B cell (primary cell): Measurements from ENCODE around the gene CXorf65. TPM values are rescaled to one million over a fixed set of nuclear protein-coding genes. Genes with fewer than 3 reads are reported as not detected.

ENCODE experiments used
- ATAC-seq: fragments of 200-7000 bp; cut with Tn5 transposase; one replicate; pipeline ENCODE4 v1.10.0; 2021; ENCODE audit warnings: low read depth, mild to moderate bottlenecking, moderate number of reproducible peaks, moderate library complexity
- CTCF ChIA-PET: fragments of 350-600 bp; sonication (Branson Sonifier 250); formaldehyde crosslinking; loops from one replicate; lab custom pipeline; 2021; ENCODE audit warnings: antibody characterized with exemption, inconsistent platforms; lab: Charles Lee
- POLR2A ChIA-PET: fragments of 350-600 bp; sonication (Branson Sonifier 250); formaldehyde crosslinking; loops from one replicate; lab custom pipeline; 2021; ENCODE audit warnings: antibody characterized with exemption; lab: Charles Lee
- DNase-seq: peaks from one replicate; pipeline ENCODE4 v3.0.0; 2013
- H2AFZ ChIP-seq: 2 replicates; pipeline ENCODE4 v1.6.1; 2012; ENCODE audit warnings: mild to moderate bottlenecking, low read depth, low read length; ENCODE audit not compliant: insufficient read depth, poor library complexity, severe bottlenecking
- H3K27ac ChIP-seq, 2 donors: 1 replicate in 1 of 2; 2 replicates in 1 of 2; pipeline ENCODE4 v1.5.1; 2012 to 2013; ENCODE audit warnings: low read length in 2 of 2, mild to moderate bottlenecking in 2 of 2, moderate library complexity in 1 of 2
- H3K27me3 ChIP-seq, 4 experiments: fragments of 200-600 bp in 1 of 4; sonication (generic) in 1 of 4; replicated peaks in 1 of 4; 1 replicate in 2 of 4; 2 replicates in 2 of 4; pipeline versions ENCODE4 v1.6.1 to v1.7.0; 2013 to 2016; ENCODE audit warnings: low read length in 3 of 4, mild to moderate bottlenecking in 2 of 4, mixed read lengths in 1 of 4, moderate library complexity in 1 of 4; ENCODE audit not compliant: insufficient read depth in 4 of 4, control insufficient read depth in 3 of 4; ENCODE audit errors: control extremely low read depth in 1 of 4
- H3K36me3 ChIP-seq, 2 experiments: replicated peaks in 1 of 2; 1 replicate in 1 of 2; 2 replicates in 1 of 2; pipeline versions ENCODE4 v1.6.1 to v1.7.1; 2013; ENCODE audit warnings: low read length in 1 of 2; ENCODE audit not compliant: insufficient read depth in 2 of 2, control insufficient read depth in 1 of 2; ENCODE audit errors: control extremely low read depth in 1 of 2, extremely low read depth in 1 of 2
- H3K4me1 ChIP-seq, 2 donors: fragments of 200-600 bp in 1 of 2; sonication (generic) in 1 of 2; 1 replicate in 1 of 2; 2 replicates in 1 of 2; pipeline versions ENCODE4 v1.5.1 to v1.6.1; 2013 to 2017; ENCODE audit warnings: low read length in 2 of 2; ENCODE audit not compliant: control insufficient read depth in 2 of 2, insufficient read depth in 2 of 2
- H3K4me2 ChIP-seq: replicated peaks from 2 replicates; pipeline ENCODE3; 2012; ENCODE audit warnings: mild to moderate bottlenecking, low read depth, low read length; ENCODE audit not compliant: poor library complexity, severe bottlenecking
- H3K4me3 ChIP-seq, 5 experiments: fragments of 200-600 bp in 1 of 5; sonication (generic) in 1 of 5; 1 replicate in 3 of 5; 2 replicates in 2 of 5; pipeline versions ENCODE4 v1.5.1 to v1.7.0; 2011 to 2016; ENCODE audit warnings: low read length in 4 of 5, mild to moderate bottlenecking in 4 of 5, low read depth in 2 of 5, control low read depth in 1 of 5, moderate library complexity in 1 of 5; ENCODE audit not compliant: insufficient read depth in 1 of 5; ENCODE audit errors: control extremely low read depth in 1 of 5, extremely low read depth in 1 of 5
- H3K79me2 ChIP-seq: fragments of 200-600 bp; sonication (generic); one replicate; pipeline ENCODE4 v1.6.0; 2016; ENCODE audit warnings: low read length; ENCODE audit not compliant: control insufficient read depth, insufficient read depth
- H3K9ac ChIP-seq: fragments of 200-600 bp; sonication (generic); 2 replicates; pipeline ENCODE4 v1.6.1; 2017; ENCODE audit warnings: mild to moderate bottlenecking, low read length, moderate library complexity
- H3K9me3 ChIP-seq, 3 donors: one replicate each; pipeline versions ENCODE4 v1.6.1 to v1.7.1; 2013; ENCODE audit warnings: low read length in 2 of 3; ENCODE audit not compliant: control insufficient read depth in 2 of 3, insufficient read depth in 1 of 3; ENCODE audit errors: control extremely low read depth in 1 of 3
- H4K20me1 ChIP-seq: 2 replicates; pipeline ENCODE4 v1.6.0; 2012; ENCODE audit warnings: mild to moderate bottlenecking, low read length; ENCODE audit not compliant: insufficient read depth, control insufficient read depth, poor library complexity, severe bottlenecking
- H3K27ac Mint-ChIP-seq: one replicate; pipeline ENCODE4 v1.8.0; 2021; ENCODE audit warnings: mixed read lengths
- H3K27me3 Mint-ChIP-seq: one replicate; pipeline ENCODE4 v1.8.0; 2021; ENCODE audit warnings: mixed read lengths
- H3K4me1 Mint-ChIP-seq: one replicate; pipeline ENCODE4 v1.8.0; 2021; ENCODE audit warnings: mixed read lengths
- H3K4me3 Mint-ChIP-seq: one replicate; pipeline ENCODE4 v1.8.0; 2021; ENCODE audit warnings: mixed read lengths
- H3K9me3 Mint-ChIP-seq: one replicate; pipeline ENCODE4 v1.8.0; 2022; ENCODE audit warnings: mixed read lengths; ENCODE audit not compliant: insufficient read depth
- EZH2 ChIP-seq: IDR thresholded peaks from 2 replicates; pipeline ENCODE4 v1.6.1; 2012; ENCODE audit warnings: borderline replicate concordance, low read depth, mild to moderate bottlenecking, moderate library complexity, low read length; ENCODE audit not compliant: insufficient read depth, poor library complexity, severe bottlenecking
- WGBS: methylation state at CpG from one replicate; pipeline ENCODE4 v1.1.5; 2013; ENCODE audit warnings: missing lambda C conversion rate; ENCODE audit not compliant: insufficient coverage; 5-methylcytosine and 5-hydroxymethylcytosine counted together
- intact Hi-C: fragments of 100-400 bp; cut with micrococcal nuclease; formaldehyde crosslinking; loops from one replicate; pipeline ENCODE4 v1.10.0; 2022
- polyA plus RNA-seq: library from polyadenylated mRNA; depleted of rRNA; stranded (reverse); fragments of >200 nt; gene quantifications from 2 replicates; pipeline ENCODE4 v1.2.3, GENCODE V29; 2012
- total RNA-seq, 2 donors: library from RNA; stranded (reverse); fragments of 120-200 nt in 1 of 2; gene quantifications; 1 replicate in 1 of 2; 2 replicates in 1 of 2; pipeline versions ENCODE4 v1.2.3 to v1.2.4, GENCODE V29; 2013 to 2022
- TF ChIP-seq, protein P1 (sequence below): fragments of 200-600 bp; IDR thresholded peaks from one replicate; pipeline ENCODE4 v1.8.0; 2022; ENCODE audit warnings: antibody characterized with exemption, mild to moderate bottlenecking

Gene CXorf65
- total and polyA plus RNA-seq, 2 donors (not counting 1 experiment from before 2014, with no cell fraction given), result 25.6 to 49.6 TPM

DNA sequence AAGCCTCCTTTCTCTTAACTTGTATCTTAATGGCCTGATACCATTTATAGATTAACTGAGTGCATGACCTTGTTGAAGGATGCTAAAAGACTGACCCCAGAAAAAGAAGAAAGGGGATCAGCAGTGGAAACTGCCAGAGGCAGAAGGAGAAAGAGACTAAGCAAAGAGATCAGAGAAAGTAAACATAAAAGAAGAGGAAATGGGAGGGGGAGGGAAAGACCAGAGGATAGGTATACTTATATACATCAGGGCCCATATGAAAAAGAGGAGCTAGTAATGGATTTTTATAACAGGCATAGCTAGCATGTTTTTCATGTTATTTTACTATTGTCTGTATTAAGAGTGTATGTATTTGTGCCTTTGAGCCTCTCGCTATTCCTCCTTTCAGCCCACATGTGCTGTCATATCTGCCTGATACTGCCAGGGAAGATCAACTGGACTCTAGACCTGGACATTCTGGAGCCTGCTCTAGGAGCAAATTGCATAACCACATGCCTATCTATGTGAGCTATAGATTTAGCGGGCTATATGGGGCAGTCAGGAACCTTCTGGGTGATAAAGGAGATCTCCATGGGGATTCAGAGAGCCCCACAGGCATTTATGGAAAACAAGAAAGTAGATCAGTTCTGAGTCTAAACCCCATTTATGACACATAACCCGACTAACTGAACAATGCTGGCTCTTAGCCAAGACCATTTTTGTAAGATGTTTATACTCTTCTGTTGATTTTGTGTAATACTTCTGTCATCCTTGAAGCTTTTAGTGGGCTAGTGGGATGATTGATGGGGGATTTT is 25.0 kb downstream of the CXorf65 start:
- Histone ChIP-seq H3K4me2 (no peak overlapping the region), H3K9me3 (no peaks in the 10 kb centered on the region), H3K4me3 (no peak overlapping the region), H3K27ac (no peak overlapping the region), H4K20me1 (no peaks in the 10 kb centered on the region), H3K9ac (no peak overlapping the region), H3K79me2 (no peaks in the 10 kb centered on the region), H3K4me1 (no peaks in the 10 kb centered on the region), H3K36me3 (no peaks in the 10 kb centered on the region), H2AFZ (no peak overlapping the region), H3K27me3 (no peaks in the 10 kb centered on the region)
- no peak for ATAC-seq
- intact Hi-C loops, result no loop called here
- TF ChIP-seq EZH2, result no peak
- TF ChIP-seq, protein P1, sequence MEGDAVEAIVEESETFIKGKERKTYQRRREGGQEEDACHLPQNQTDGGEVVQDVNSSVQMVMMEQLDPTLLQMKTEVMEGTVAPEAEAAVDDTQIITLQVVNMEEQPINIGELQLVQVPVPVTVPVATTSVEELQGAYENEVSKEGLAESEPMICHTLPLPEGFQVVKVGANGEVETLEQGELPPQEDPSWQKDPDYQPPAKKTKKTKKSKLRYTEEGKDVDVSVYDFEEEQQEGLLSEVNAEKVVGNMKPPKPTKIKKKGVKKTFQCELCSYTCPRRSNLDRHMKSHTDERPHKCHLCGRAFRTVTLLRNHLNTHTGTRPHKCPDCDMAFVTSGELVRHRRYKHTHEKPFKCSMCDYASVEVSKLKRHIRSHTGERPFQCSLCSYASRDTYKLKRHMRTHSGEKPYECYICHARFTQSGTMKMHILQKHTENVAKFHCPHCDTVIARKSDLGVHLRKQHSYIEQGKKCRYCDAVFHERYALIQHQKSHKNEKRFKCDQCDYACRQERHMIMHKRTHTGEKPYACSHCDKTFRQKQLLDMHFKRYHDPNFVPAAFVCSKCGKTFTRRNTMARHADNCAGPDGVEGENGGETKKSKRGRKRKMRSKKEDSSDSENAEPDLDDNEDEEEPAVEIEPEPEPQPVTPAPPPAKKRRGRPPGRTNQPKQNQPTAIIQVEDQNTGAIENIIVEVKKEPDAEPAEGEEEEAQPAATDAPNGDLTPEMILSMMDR, result no peak
- Mint-ChIP-seq H3K4me3 (no peak overlapping the region), H3K4me1 (no peaks in the 10 kb centered on the region), H3K27ac (no peak overlapping the region), H3K9me3 (no peaks in the 10 kb centered on the region), H3K27me3 (peaks cover 3% of the 10 kb centered on the region)
- DNase-seq, result no peak
- CTCF ChIA-PET, result no interaction called here
- WGBS, result no CpG with 5 or more reads among the region's 3 CpGs
- POLR2A ChIA-PET, result no interaction called here

DNA sequence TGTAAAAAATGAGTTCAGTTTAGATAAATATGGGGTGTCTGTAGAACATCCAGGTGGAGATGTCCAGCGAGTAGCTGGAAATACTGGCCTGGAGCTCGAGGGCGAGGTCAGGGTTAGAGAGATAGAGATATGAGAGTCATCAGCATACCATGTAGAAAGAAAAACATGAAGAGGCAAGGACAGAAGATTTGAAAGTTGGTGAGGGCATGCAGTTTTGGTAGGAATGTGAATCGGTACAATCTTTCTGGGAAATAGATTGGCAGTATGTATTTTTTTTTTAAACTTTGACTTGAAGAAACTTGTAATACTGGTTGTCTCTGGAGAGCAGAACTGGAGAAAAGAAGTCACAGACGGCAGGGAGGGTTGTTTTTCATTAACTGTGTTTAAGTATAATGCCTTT is 36.0 kb downstream of the CXorf65 start:
- H3K4me3 Mint-ChIP-seq, result no peak overlapping the region
- ChIA-PET POLR2A (no interaction called here), CTCF (no interaction called here)
- Histone ChIP-seq H2AFZ (no peak overlapping the region), H3K4me2 (no peak overlapping the region), H3K27ac (no peak overlapping the region), H3K36me3 (no peaks in the 10 kb centered on the region), H3K79me2 (peaks cover 13% of the 10 kb centered on the region), H3K4me1 (peaks cover 0 to 12% of the 10 kb centered on the region in 2 donors), H3K9ac (no peak overlapping the region), H3K4me3 (no peak overlapping the region), H4K20me1 (no peaks in the 10 kb centered on the region), H3K27me3 (no peaks in the 10 kb centered on the region), H3K9me3 (no peaks in the 10 kb centered on the region)
- ATAC-seq, result no peak
- TF ChIP-seq EZH2, result no peak
- TF ChIP-seq, protein P1, result no peak
- intact Hi-C loops, result no loop called here
- DNase-seq, result no peak
- H3K27me3 Mint-ChIP-seq, result peaks cover 3% of the 10 kb centered on the region
- no peaks in the 10 kb centered on the region for H3K9me3 Mint-ChIP-seq
- H3K27ac Mint-ChIP-seq, result no peak overlapping the region
- WGBS, result no CpG with 5 or more reads among the region's 5 CpGs
- H3K4me1 Mint-ChIP-seq, result peaks cover 11% of the 10 kb centered on the region
